GM10847 (cell line): Measurements from ENCODE around the gene NXPE3.

ENCODE experiments used
- POLR2A ChIP-seq: IDR thresholded peaks from 2 replicates; pipeline ENCODE4 v1.6.1; 2011; ENCODE audit not compliant: insufficient read length; ENCODE audit errors: extremely low read depth

The NXPE3 gene

DNA sequence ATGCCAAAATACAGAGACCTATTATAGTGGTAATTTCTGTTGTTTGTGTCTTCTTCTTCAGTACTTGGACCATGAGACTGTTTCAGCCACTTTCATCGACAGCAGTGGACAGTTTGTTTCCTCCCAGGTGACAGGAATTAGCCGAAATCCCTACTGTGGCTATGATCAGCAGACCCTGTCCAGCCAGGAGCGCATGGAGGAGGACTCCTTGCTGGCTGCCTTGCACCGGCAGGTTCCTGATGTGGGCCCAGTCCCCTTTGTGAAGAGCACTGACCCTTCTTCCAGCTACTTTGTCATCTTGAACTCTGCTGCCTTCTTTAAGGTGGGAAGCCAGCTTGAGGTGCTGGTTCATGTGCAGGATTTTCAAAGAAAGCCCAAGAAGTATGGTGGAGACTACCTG is 22.2 kb downstream of the NXPE3 start:
- no peak for TF ChIP-seq POLR2A

DNA sequence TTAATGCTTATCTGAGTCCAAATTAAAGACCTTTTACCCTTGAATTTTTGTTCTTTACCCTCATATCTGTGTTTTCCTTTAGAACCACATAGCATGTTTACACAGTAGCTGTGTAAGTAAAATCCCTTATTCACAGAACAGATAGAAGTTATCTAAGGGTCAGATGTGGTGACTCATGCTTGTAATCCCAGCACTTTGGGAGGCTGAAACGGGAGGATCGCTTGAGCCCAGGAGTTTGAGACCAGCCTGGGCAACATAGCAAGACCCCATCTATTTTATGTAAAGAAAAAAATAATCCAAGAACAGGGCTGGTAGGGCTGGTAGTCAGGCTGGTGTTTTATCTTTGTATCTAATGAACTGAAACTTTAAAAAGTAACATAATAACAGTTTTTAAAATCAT is 23.2 kb downstream of the NXPE3 start:
- TF ChIP-seq POLR2A: no peak

DNA sequence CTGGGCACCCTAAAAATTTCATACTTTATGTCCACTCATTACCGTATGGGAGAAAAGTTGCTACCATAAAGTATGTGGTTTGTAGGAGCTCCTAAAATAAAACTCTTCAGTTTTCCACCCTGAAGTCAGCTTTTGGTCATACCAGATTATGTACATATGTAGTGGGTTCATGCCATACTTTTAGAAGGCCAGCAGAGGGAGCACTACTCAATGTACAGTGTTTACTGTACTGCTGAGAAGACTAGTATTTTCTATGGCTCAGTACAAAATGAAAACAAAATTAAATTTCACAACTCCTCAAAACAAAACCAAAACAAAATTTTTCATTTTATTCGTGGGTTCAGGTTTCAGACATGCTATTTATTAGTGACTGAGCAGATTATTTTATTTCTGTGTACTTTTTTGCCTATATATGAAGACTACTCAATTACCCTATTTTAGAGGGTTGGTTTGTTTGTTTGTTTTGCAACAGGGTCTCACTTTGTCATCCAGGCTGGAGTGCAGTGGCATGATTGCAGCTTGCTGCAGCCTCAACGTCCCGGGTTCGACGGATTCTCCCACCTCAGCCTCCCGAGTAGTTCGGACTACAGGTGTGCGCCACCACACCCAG is 24.3 kb downstream of the NXPE3 start:
- no peak for TF ChIP-seq POLR2A

DNA sequence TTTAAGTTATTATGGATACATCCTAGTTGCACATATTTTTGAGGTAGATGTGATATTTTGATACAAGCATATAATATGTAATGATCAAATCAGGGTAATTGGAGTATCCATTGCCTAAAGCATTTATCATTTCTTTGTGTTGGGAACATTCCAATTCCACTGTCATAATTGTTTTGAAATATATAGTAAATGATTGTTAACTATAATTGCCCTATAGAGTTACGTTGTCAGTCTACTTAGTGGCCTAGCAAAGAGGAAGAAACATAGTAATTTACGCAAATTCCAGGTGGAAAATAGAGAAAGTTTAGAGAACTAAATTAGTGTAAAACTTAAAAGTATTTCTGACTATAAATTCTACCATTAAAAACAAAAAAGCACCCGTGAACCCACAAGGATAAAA is 24.9 kb downstream of the NXPE3 start:
- TF ChIP-seq POLR2A: no peak

GRCh38 chr3:101806491-101806890 is 27.5 kb downstream of the NXPE3 start:
- no peak for TF ChIP-seq POLR2A

GRCh38 chr3:101807888-101808287 is 28.9 kb downstream of the NXPE3 start:
- no peak for TF ChIP-seq POLR2A

- TF ChIP-seq POLR2A: no peak
These were observed 30.4 kb downstream of the NXPE3 start for GRCh38 chr3:101809178-101810021.

DNA sequence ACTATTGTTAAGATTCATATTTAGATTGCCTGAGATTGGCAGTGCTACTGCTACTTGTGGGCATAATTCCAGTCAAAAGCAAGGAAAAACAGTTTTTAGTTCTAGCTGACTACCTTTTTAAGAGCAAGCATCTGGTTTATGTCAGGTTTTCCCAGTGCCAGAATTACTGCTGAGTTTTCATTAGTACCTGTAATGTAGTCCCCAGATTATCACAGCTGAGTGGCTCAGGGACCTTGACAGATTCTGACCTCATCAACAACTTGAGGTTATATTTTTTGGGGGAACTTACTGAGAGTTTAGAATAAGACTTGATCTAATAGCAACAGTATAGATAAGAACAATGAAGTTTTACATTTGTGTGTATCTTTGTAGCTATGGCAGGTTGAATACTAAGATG is 31.0 kb downstream of the NXPE3 start:
- no peak for TF ChIP-seq POLR2A

- TF ChIP-seq POLR2A: no peak
These were observed 32.9 kb downstream of the NXPE3 start for GRCh38 chr3:101811875-101812274.

DNA sequence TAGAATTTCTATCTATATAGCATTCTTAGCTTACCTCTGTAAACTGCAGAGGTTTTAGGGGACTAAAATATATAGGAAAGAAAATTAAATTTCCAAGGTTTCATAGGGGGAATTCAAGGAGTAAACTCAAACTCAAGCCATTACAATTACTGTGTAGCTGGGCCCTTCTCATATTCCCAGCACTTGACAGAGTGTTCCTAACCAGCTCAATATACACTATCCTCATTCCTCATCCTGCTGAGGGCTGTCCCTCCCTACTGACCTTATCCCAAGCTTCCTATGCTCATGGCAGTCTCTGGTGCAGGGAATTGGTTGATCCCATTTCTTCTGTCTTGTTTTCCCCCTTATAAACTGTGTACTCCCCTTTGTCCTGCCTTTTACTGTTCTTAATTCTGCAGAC is 33.9 kb downstream of the NXPE3 start:
- TF ChIP-seq POLR2A: no peak

GRCh38 chr3:101813817-101814440 is 34.9 kb downstream of the NXPE3 start:
- no peak for TF ChIP-seq POLR2A

- TF ChIP-seq POLR2A: no peak
These were observed 35.8 kb downstream of the NXPE3 start for GRCh38 chr3:101814835-101815234.

- TF ChIP-seq POLR2A: no peak
These were observed 37.5 kb downstream of the NXPE3 start for GRCh38 chr3:101816215-101817149.

- TF ChIP-seq POLR2A: no peak
These were observed 39.0 kb downstream of the NXPE3 start for GRCh38 chr3:101817992-101818391.

DNA sequence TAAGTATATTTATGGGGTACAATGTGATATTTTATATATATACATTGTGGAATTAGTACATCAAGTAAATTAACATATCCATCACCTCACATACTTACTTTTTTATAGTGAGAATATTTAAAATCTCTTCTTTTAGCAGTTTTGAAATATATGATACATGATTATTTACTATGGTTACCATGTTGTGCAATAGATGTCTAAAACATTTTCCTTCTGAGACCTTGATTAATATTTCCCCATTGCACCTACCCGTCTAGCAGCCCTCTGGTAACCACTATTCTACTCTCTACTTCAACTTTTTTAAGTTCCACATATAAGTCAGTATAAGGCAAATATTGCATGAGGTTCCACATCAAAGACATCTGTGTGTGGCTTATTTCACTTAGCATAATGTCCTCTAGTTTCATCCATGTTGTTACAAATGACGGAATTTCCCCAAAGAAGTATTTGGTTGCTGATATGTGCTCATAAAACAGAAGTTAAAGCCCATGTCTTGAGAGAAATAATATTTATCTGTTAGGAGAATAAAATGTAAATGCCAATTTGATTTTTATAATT is 40.7 kb downstream of the NXPE3 start:
- TF ChIP-seq POLR2A: no peak
